Measurements from ENCODE around the gene RASSF1.

DNA sequence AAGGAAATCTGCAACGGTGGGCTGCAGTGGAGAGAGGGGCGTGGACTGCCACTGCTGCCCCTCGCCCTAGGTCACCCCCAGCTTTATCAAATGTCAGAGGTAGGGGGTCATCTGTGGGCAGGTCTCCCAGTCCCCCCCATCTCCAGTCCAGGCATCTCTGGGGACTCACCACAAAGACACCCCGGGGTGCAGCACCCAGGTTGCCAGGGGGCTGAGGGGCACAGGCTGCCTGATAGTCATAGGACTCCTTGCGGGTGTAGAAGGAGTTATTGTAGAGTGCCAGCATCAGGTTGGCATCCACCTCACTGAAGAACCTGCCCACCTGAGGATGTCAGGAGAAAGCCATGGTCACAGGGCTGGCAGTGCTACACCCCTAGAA, 25.2 kb upstream of the RASSF1 start:
- TF ChIP-seq ARNT (IDR thresholded peaks at IDR 0.05) (no peak), SUZ12 (IDR thresholded peaks at IDR 0.05) (no peak), FOXM1 (IDR thresholded peaks at IDR 0.05; ENCODE audit: borderline replicate concordance) (no peak)

All from HEK293T (cell line).